Measurements from ENCODE around the gene GOLPH3L.
"Not testable (repeated sequence)": the region's sequence is repeated elsewhere in the genome, so short reads cannot be mapped to it uniquely, and the experiment has no call there.

The GOLPH3L gene

GRCh38 chr1:150601540-150601939 is 95.4 kb downstream of the GOLPH3L start:
- no peak for TF ChIP-seq CTCF (IDR thresholded peaks at IDR 0.05; ENCODE audit: low read depth, low read length)
- TF ChIP-seq MYC (IDR thresholded peaks at IDR 0.05; ENCODE audit: low read depth, low read length): no peak
- no peak for DNase-seq (ENCODE audit: low read depth)
- no peak overlapping the region for H3K4me3 ChIP-seq (ENCODE audit: low read depth, low read length)

- H3K4me3 ChIP-seq (ENCODE audit: low read depth, low read length); DNase-seq (ENCODE audit: low read depth): not testable (repeated sequence)
These were observed 98.6 kb downstream of the GOLPH3L start for GRCh38 chr1:150598346-150598745.

- no peak overlapping the region for H3K4me3 ChIP-seq (ENCODE audit: low read depth, low read length)
- no peak for TF ChIP-seq MYC (IDR thresholded peaks at IDR 0.05; ENCODE audit: low read depth, low read length)
- TF ChIP-seq CTCF (IDR thresholded peaks at IDR 0.05; ENCODE audit: low read depth, low read length): no peak
- TF ChIP-seq MAX (IDR thresholded peaks at IDR 0.05; ENCODE audit: low read depth, low read length): no peak
- no peak for TF ChIP-seq POLR2A (IDR thresholded peaks at IDR 0.05; ENCODE audit: extremely low read depth, insufficient read length)
- DNase-seq (ENCODE audit: low read depth): no peak
These were observed 100.0 kb downstream of the GOLPH3L start for GRCh38 chr1:150596976-150597375.
